SK-N-MC (cell line): ENCODE results near the gene HOXB13.

Experiments
- DNase-seq: peaks from one replicate; pipeline ENCODE4 v3.0.0-alpha.2; 2011; ENCODE audit warnings: low read depth, low spot score
- H3K27ac ChIP-seq: fragments of 200-600 bp; sonication (generic); 2 replicates; pipeline ENCODE4 v1.5.1; 2016; ENCODE audit warnings: mixed run types
- H3K36me3 ChIP-seq: fragments of 200-600 bp; sonication (generic); 2 replicates; pipeline ENCODE4 v1.6.1; 2017; ENCODE audit warnings: antibody characterized with exemption, low read length, mixed read lengths; ENCODE audit not compliant: insufficient read depth
- H3K4me3 ChIP-seq: fragments of 200-600 bp; sonication (generic); 2 replicates; pipeline ENCODE4 v1.5.1; 2016
- H3K9ac ChIP-seq: fragments of 200-600 bp; sonication (generic); 2 replicates; pipeline ENCODE4 v1.8.0; 2017; ENCODE audit warnings: mixed run types, mixed read lengths; ENCODE audit not compliant: insufficient read length
- H3K9me3 ChIP-seq: fragments of 200-600 bp; sonication (generic); 2 replicates; pipeline ENCODE4 v1.6.1; 2017; ENCODE audit warnings: low read depth, mild to moderate bottlenecking, antibody characterized with exemption, low read length, moderate library complexity, mixed read lengths
- EZH2 ChIP-seq: fragments of 200-600 bp; sonication (generic); IDR thresholded peaks from one replicate; pipeline ENCODE4 v1.6.1; 2017; ENCODE audit warnings: antibody characterized with exemption
- FOXP2 ChIP-seq: optimal IDR thresholded peaks from 2 replicates; pipeline ENCODE3; 2011; ENCODE audit warnings: mild to moderate bottlenecking, moderate library complexity; ENCODE audit not compliant: insufficient read depth; ENCODE audit errors: extremely low read length, control extremely low read depth
- POLR2AphosphoS5 ChIP-seq: IDR thresholded peaks from 2 replicates; pipeline ENCODE4 v1.6.1; 2012; ENCODE audit warnings: mild to moderate bottlenecking, low read depth, low read length, borderline replicate concordance

Gene HOXB13

DNA sequence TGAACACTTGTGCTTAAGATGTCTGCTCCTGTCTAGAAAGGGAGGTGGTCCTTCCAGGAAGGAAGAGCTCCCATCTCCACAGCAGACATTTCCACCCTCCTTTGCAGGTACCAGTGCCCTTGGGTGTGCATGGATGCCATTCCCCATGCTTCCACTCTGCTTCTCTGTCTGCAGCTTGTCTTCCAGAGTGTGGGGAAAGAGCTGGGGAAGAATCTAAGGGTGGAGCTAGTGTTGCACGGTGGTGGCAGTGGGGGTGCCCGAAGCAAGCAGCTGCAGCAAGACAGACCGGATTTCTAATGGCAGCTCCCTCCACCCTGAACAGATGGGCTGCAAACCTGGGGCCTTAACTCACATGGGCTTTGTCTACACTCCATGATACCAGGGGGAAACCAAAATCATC lies 22.6 kb upstream of the HOXB13 start:
- H3K4me3 ChIP-seq: no peak overlapping the region
- no peak overlapping the region for H3K9ac ChIP-seq
- no peaks in the 10 kb centered on the region for H3K9me3 ChIP-seq
- DNase-seq: no peak
- TF ChIP-seq POLR2AphosphoS5: no peak
- no peak for TF ChIP-seq FOXP2
- TF ChIP-seq EZH2: no peak
- no peaks in the 10 kb centered on the region for H3K36me3 ChIP-seq
- H3K27ac ChIP-seq: no peak overlapping the region

DNA sequence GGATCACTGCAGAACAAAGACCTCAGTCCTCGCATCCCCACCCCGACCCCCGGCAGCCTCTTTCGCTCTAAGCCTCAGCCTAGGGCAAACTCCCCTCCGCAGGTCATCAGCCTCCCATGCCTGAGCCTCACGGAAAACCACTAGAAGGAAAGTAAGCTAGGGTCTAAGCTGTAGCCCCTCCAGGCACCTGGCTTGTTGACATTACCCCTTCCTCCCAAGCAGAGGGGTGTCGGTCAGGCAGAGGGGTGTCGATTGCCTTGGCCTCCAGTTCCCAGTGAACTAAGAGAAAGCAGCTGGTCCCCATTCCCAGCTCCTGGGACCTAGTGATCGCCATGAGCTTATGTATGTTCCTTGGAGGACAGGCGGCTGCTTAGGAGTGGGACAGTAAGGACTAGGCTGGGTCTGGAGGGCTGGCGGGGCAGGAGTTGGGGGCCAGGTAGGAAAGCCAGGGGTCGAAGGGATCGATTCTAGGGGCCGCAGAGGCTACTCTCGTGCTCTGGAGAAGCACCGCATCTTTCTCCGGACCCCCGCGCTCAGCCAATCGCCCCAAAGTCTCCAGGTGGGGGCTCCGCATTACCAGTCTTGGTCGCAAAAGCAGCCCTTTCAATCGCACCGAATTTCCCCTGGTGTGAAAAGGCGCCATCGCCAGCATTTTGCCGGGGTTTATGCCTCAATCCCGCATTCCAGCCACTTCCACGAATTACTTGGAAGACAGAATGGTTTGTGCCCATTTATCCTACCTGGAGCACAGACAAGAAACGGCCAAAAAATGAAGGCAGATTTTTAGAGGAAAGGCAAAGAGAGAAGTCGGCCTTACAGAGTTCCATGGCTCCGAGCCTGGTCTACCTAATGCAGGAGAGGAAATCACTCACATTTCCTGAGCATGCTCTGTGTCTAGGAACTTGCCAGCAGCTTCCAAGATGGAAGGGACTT lies 21.3 kb upstream of the HOXB13 start:
- Histone ChIP-seq H3K9me3 (no peaks in the 10 kb centered on the region), H3K4me3 (no peak overlapping the region), H3K9ac (no peak overlapping the region), H3K27ac (no peak overlapping the region), H3K36me3 (no peaks in the 10 kb centered on the region)
- DNase-seq: no peak
- TF ChIP-seq EZH2 (no peak), FOXP2 (no peak), POLR2AphosphoS5 (no peak)

DNA sequence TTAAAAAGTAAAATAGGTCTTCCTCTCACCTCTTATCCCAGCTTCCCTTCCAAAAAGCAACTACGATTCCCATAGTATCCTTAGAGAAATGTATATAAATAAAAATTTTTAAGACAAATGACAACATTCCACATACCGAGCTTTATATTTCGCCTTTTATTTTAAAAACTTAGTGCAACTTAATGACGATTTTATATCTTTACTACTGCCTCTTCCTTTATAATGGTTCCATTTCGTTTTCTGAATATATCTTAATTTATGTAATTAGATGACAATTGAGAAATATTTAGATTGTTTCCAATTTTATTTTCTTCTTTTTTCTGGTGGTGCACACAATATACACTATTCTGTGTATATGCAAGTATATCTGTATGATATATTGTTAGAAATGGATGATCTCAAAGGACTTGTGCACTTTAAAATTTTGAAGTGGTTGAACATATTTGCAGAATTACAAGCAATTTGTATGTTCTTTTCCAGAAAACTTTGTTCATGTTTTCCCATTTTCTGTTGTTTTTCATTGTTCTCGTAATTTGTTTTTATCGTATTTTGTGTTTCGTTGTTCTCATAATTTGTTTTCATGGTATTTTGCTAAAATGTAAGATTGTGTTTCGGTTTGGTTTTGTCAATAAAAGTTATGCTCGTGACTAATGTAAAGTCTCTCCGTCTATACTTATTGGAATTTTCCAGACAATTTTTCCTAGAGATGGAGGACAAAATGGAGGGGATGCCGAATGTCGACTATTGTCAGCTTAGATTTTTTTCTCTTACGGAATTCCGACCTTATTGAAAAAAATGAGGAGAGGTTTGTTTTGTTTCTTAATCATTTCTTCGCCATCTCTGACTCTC lies 20.4 kb upstream of the HOXB13 start:
- TF ChIP-seq FOXP2: no peak
- no peak for TF ChIP-seq POLR2AphosphoS5
- no peak for TF ChIP-seq EZH2
- H3K9ac ChIP-seq: no peak overlapping the region
- no peak for DNase-seq
- H3K27ac ChIP-seq: no peak overlapping the region
- no peak overlapping the region for H3K4me3 ChIP-seq
- no peaks in the 10 kb centered on the region for H3K9me3 ChIP-seq
- no peaks in the 10 kb centered on the region for H3K36me3 ChIP-seq

DNA sequence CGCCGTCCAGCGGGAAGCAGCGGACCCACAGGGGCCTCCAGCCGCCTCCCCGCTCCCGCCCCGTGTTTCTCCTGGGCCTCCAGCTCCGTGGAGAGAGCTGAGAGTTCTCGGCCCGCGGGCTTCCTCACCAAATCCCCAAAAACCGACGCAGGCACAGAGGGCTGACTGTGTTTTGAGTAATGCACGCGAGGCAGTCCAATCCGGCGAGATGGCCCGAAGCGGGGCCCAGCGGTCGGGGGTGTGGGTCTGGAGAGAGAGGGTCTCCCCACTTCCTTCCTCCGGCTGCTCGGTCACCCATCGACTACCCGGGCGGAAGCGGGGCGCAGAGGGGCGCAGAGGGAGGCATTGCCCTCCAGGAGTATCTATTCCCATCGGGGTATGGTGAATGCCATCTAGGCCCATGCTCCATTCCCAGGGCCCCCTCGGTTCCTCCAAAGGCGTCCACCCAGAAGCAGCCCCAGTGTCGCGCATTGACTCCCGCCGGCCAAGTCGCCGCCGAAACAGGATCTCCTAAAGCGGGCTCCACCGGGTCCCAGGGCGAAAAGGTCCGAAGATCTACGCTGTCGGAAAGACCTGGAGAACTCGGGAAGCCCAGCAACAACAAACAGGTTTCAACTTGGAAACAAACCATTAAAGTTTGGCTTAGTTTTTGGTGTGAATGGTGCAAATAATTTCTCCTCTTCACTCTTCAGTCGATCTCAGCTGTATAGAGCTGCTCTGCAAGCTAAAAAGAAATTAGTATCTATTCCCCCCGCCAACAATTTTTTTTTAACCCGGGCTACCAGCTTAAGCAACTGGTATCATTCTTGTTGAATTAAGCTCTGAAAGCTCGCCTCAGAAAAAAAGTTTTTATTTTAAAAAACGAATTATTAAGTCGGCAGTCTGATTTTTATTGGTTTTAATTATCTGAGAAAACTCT lies 19.2 kb upstream of the HOXB13 start:
- H3K27ac ChIP-seq: no peak overlapping the region

DNA sequence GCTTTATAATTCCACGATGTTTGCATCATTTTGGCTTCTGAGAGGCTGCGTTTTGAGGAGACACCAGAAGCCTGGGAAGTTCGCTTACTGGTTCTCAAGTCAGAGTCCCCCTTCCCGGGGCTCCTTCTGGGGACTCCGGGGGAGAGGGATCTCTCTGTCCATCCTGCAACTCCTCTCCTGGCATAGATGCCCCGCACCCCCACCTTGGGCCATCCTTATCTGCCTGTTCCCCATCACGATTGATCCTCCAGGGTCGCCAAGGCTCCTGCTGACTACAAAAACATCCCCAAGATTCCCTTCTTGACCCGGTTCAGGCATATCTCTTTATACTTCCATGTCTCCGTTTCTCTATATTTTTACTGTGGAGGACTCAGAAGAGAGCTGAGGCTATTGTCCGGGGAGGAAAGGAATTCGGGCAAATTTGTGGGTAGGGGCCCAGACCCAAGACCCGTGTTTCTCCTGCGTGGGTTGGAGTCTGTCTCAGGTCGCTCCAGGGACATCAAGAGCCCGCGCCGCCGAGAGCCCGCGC lies 18.4 kb upstream of the HOXB13 start:
- no peak for DNase-seq
- H3K27ac ChIP-seq: no peak overlapping the region
- no peaks in the 10 kb centered on the region for H3K36me3 ChIP-seq
- no peak overlapping the region for H3K9ac ChIP-seq
- no peaks in the 10 kb centered on the region for H3K9me3 ChIP-seq
- TF ChIP-seq EZH2 (no peak), FOXP2 (no peak), POLR2AphosphoS5 (no peak)
- no peak overlapping the region for H3K4me3 ChIP-seq

More for the DNA sequence above, 19.2 kb upstream of the HOXB13 start:
- H3K9me3 ChIP-seq: no peaks in the 10 kb centered on the region
- TF ChIP-seq EZH2: no peak
- TF ChIP-seq POLR2AphosphoS5: no peak
- TF ChIP-seq FOXP2: no peak
- no peaks in the 10 kb centered on the region for H3K36me3 ChIP-seq
- no peak overlapping the region for H3K4me3 ChIP-seq
- DNase-seq: no peak
- no peak overlapping the region for H3K9ac ChIP-seq

DNA sequence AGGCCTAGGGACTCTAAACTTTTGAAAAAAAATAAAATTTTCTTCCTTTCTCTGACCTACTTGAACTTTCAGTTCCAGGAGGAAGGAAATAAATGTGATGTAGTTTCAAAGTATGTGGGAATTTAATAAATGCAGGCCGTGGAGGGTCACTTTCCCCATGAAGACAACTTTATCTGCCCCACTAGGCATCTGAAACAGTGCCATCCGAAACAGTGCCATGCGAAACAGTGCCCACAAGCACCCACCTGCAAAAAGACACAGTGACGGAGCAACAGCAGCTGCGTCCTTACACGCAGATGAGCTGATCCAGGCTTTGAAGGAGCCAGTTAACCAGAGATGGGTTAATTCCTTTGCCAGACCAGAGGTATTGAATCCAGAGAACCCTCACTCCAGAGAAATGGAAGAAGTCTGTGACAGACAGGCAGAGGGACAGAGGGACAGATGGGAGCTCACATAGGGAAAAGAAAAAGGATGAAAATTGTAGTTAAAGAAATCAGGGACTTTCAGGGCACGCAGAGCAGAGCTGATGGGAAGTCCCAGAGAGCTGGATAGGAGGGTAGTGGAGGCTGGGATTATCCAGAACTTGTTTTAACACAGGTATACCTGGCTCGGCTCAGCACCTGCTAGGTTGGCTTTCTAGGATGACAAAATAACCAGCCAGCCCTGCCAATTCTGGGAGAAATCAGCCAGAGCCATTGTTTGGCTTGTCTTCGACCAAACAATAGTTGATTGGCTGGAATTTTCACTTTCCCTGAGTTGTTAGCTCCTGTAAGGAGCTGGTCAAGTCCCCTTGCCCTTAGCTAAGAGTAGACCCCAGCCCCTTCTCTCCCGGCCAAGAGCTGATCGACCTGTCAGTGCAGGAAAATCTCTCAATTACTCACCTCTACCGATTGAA lies 17.1 kb upstream of the HOXB13 start:
- TF ChIP-seq FOXP2 (no peak), POLR2AphosphoS5 (no peak), EZH2 (no peak)
- H3K27ac ChIP-seq: peak overlapping the region; percentile 26; the same call in 1 of the 2 replicates
- no peak for DNase-seq
- no peak overlapping the region for H3K4me3 ChIP-seq
- no peak overlapping the region for H3K9ac ChIP-seq
- H3K9me3 ChIP-seq: no peaks in the 10 kb centered on the region
- no peaks in the 10 kb centered on the region for H3K36me3 ChIP-seq

DNA sequence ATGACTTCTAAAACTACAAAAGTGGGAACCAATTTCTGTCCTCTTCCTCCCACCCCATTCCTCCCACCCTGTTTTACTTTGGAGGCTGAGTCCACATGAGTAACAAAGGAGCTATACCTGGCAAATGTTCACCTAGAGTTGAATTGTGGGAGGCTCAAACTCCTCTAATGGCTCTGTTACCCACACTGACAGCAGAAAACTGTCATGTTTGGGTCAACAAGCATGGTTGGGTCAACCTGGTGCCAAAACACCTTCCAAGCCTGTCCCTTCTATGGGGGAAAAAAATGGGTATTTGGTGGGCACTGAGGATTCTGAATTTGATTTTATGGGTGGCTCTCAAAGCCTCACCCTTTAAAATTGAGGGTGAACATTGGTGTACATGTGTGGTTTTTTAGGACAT lies 12.0 kb upstream of the HOXB13 start:
- H3K9ac ChIP-seq: no peak overlapping the region
- no peak overlapping the region for H3K27ac ChIP-seq
- no peak overlapping the region for H3K4me3 ChIP-seq
- no peaks in the 10 kb centered on the region for H3K36me3 ChIP-seq
- TF ChIP-seq POLR2AphosphoS5: no peak
- TF ChIP-seq EZH2: no peak
- TF ChIP-seq FOXP2: no peak
- H3K9me3 ChIP-seq: no peaks in the 10 kb centered on the region
- no peak for DNase-seq
